ENCODE measurements around the gene EVPLL. TPM values are rescaled to one million over a fixed set of nuclear protein-coding genes. Genes with fewer than 3 reads are reported as not detected.
"Not testable (repeated sequence)": the region's sequence is repeated elsewhere in the genome, so short reads cannot be mapped to it uniquely, and the experiment has no call there.

EVPLL gene
- total RNA-seq, 1 donor from 2014 or later: 5.3 TPM

GRCh38 chr17:18425593-18425992, 48.0 kb downstream of the EVPLL start:
- not testable (repeated sequence) for ATAC-seq

DNA sequence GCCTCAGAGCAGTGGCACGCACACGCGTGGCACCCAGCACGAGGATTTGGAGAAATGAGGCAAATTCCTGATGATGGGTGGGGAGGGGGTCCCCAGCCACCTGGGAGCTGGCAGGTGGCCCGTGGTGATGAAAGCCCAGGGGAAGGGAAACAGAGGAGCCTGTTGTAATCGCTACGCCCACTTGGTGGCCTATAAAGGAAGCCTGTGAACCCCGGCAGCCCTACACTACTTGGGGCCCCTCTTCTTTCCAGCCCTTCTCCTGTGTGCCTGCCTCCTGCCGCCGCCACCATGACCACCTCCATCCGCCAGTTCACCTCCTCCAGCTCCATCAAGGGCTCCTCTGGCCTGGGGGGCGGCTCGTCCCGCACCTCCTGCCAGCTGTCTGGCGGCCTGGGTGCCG, 49.1 kb downstream of the EVPLL start:
- ATAC-seq: not testable (repeated sequence)

DNA sequence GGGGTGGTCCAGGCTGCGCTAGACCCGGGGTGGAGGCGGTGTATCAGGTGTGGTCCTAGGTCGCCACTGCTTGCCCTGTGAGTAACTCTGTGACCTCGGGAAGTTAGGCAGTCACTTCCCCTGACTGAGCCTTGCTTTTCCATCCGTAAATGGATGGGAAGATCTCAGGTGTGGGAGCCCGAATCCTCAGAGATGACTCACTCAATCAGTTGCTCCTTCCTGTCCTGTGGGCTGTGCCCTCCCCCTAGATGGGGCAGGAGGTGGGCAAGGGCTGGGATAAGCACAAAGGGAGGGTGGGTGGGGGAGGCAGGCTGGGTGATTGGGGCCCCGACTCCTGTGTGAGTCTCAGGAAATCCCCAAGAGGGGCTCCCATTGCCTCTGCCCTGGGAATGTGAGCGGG, 54.6 kb downstream of the EVPLL start:
- peak; percentile 44 for ATAC-seq

Other genes starting within 250 kb of the EVPLL start
- 45.3 TPM for gene ALKBH5, start 193.9 kb upstream of the EVPLL start, total RNA-seq
- gene LLGL1, start 152.1 kb upstream of the EVPLL start, total RNA-seq: 17.6 TPM
- gene FLII, start 119.0 kb upstream of the EVPLL start, total RNA-seq: 210 TPM
- gene MIEF2, start 117.1 kb upstream of the EVPLL start, total RNA-seq: 6.3 TPM
- gene TOP3A, start 62.8 kb upstream of the EVPLL start, total RNA-seq: 23.8 TPM
- gene SMCR8, start 62.5 kb upstream of the EVPLL start, total RNA-seq: 8.6 TPM
- gene SHMT1, start 14.2 kb upstream of the EVPLL start, total RNA-seq: 67.1 TPM
- 15.7 TPM for gene LGALS9C, start 99.0 kb downstream of the EVPLL start, total RNA-seq

All from esophagus mucosa (tissue), 1 donor.